Activated CD4-positive, CD25-positive, alpha-beta regulatory T cell (primary cell): Measurements from ENCODE around the gene ZNF3.
"Not testable (repeated sequence)": the region's sequence is repeated elsewhere in the genome, so short reads cannot be mapped to it uniquely, and the experiment has no call there.

ENCODE experiments used
- DNase-seq, 4 experiments: peaks; one replicate each; lab custom pipeline; 2025; lab: John Stamatoyannopoulos, UW

Gene ZNF3

GRCh38 chr7:100081535-100082102 is at the start of gene ZNF3:
ZNF3 (minus strand) TSS chr7:100081723; CDS start chr7:100077357, 4,366 bp downstream.
- DNase-seq = peak; percentile 92 to 97 (median 94)

DNA sequence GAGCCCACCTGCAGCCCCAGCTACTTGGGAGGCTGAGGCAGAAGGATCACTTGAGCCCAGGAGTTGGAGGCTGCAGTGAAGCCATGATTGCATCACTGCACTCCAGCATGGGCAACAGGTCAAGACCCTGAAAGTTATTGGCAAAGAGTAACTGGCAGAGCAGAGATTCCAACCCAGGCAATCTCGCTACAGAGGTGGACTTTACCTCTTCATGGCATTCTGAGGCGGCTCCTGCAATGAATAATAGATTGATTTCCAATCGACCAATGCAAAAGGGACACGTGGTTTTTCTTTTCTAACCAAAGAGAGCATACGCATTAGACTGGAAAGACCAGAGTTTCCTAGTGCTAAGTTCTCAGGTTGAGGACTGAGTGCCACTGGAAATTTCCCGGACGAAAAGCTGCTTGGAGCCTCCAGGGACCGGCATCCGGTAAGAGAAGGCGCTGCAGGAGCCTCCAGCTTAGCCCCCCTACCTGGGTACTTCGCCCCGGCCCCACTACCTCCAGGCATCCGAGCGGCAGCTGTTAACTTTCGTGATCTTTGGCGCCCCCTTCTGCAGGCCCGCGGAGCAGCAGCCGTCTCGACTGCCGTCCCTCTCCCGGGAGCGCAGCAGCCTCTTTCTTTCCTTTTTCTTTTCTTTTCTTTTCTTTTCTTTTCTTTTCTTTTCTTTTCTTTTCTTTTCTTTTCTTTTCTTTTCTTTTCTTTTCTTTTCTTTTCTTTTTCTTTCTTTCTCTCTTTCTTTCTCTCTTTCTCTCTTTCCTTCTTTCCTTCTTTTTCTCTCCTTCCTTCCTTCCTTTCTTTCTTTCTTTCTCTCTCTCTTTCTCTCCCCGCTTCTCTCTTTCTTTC is 49.3 kb upstream of the ZNF3 start:
- DNase-seq = peak; percentile 61 to 69 (median 64)

DNA sequence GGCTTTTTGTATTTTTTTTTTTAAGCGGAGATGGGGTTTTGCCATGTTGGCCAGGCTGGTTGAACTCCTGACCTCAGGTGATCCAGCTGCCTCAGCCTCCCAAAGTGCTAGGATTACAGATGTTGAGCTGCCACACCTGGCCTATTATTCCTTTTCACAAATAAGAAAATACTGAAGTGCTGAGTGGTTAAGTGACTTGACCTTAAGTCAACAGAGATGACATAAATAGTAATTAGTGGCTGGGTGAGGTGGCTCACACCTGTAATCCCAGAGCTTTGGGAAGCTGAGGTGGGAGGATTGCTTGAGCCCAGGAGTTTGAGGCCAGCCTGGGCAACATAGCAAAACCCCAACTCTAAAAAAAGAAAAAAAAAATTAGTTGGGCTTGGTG is 48.7 kb upstream of the ZNF3 start:
- DNase-seq = not testable (repeated sequence)

DNA sequence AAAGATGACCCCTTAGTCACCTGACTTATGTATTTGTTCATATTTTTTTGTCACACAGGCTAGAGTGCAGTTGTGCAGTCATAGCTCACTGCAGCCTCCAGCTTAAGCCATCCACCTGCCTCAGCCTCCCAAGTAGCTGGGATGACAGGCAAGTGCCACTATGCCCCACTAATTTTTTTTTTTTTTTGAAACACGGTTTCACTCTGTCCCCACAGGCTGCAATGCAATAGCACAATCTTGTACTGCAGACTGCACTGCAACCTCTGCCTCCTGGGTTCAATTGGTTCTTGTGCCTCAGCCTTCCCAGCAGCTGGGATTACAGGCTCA is 47.1 kb upstream of the ZNF3 start:
- no peak for DNase-seq

GRCh38 chr7:100127866-100128636 is 46.5 kb upstream of the ZNF3 start:
- no peak for DNase-seq

DNA sequence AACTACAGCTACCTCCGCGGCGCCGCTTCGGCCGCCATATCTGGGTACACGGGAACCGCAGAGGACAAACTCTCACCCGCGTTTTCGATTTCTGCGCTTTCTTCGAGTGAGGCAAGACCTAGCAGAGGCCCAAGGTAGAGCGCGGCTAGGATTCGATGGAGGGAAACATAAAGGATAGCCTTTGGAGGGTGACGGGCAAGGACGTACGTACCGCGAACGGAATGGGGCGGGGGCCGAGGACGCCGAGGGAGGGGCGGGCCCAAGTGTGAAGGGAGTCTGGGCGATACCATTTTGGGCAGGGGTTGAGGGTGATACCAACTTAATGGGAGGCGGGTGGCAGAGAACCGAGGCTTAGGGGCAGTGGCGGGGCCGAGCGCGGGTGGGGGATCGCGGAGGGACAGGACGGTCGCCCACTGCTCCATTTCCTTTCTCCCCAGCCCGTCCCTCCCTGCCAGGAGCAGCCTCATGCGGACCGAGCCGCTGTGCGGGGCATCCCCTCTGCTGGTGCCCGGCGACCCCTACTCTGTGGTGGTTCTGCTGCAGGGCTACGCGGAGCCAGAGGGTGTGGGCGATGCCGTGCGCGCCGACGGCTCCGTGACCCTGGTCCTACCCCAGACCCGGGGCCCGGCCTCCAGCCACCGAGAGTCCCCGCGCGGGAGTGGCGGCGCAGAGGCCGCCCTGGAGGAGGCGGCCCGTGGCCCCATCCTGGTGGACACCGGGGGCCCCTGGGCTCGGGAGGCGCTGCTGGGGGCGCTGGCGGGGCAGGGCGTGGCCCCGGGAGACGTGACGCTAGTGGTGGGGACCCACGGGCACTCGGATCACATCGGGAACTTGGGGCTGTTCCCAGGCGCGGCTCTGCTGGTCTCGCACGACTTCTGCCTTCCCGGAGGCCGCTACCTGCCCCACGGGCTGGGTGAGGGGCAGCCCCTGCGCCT is 45.7 kb upstream of the ZNF3 start, which contains the start of gene MBLAC1:
Gene MBLAC1, plus strand, starts transcription at position 37 of the 935 bp plus-strand sequence. Its CDS starts 429 bp downstream, at position 466.
- peak; percentile 74 to 86 (median 81) for DNase-seq

- no peak for DNase-seq
These were observed 44.9 kb upstream of the ZNF3 start for GRCh38 chr7:100126239-100126930.

- DNase-seq = no peak
These were observed 43.0 kb upstream of the ZNF3 start for GRCh38 chr7:100124301-100125230.

DNA sequence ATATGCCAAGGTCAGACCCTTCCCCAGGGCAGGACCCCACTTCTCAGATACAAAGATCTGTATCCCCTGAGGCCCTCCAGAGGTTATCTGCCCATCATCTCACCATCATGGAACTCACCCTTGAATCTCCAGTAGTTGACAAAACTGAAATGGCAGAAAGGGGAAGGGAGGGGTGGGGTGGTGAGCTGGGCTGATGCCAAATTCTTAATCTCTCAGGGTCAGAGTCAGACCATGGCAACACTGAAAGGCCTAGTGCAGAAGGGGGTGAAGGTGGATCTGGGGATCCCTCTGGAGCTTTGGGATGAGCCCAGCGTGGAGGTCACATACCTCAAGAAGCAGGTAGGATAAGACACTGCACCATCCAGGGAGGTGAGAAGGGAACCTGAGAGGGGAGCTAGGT is 41.0 kb upstream of the ZNF3 start:
- no peak for DNase-seq

DNA sequence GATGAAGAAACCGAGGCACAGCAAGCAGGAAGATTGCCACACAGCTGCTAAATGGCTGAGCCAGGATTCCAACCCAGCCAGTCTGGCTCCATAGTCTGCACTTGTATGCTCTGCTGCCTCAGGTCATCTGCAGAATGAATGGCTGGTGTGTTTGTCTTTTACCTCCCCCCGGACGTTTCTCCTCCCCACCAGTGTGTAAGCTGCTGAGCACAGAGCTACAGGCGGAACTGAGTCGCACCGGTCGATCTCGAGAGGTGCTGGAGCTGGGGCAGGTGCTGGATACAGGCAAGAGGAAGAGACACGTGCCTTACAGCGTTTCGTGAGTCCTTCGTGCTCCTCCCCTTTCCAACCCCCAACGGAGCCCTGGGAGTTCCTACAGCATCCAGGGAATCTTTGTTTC is 40.5 kb upstream of the ZNF3 start:
- DNase-seq = no peak

GRCh38 chr7:100120733-100121036 is 39.2 kb upstream of the ZNF3 start:
- no peak for DNase-seq

DNA sequence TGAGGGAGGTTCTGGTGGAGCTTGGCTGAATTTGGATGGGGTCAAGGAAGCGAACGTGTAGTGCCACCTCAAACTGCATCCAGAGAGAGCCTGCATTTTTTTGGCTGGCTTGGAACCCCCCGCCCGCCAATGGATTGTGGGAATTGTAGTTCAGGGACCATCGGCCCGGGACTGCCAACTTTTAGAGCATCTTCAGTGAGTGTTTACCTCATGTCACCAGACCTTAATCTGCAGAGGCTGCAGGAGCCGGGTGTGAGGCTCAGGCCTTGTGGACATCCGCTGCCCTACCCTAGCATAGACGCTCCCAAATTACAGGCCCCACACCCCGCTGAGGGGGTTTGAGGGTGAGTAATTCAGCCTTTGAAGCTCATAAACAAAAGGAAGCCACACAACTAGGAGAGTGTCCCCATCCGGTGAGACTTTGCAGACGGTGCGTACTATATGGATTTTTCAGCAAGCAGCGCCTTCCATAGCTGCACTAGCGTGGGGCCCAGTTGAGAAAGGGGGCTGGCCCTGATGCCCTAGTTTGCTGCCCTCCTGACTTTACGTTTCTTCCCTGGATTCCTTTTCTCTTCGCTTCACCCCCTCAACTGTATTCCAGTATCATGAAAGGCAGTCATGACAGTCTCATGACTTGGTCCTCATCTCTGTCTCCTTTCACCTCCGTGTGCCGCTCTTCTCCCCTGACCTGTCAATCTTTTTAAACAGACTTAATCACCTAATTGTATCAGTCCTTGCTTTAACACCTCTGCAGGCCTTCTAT is 38.6 kb upstream of the ZNF3 start:
- DNase-seq = peak; percentile 30 to 50 (median 44)

DNA sequence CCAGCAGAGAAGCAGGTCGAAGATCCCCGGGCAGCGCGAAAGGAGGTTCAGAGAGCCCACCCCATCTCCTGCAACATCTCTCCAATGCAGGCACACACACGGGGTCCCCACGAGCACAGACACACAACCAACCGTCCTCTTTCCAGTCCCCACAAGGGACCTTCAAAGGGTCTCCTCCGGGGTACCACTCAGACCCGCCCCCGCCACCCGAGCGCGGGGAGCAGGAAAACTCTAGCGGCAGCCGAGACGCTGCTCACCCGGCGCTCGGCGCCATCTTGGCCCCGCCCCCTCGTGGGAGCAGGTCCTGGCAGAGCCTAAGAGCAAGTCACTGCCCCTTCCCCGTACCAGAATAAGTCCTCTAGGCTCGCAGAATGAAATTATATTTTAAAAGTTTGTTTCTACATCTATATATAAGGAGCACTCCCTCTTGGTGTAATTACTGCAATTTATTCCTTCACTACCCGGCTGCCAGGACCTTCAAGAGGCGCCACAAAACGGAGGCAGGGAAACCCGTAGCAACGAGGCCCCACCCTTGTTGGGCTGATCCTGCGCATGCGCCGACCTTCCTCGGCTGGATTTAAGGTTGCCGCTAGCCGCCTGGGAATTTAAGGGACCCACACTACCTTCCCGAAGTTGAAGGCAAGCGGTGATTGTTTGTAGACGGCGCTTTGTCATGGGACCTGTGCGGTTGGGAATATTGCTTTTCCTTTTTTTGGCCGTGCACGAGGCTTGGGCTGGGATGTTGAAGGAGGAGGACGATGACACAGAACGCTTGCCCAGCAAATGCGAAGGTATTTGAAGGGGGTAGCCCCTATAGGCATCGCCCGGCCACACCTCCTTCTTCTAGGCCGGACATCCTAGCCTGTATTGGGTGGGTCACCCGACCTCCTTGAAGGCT is 37.8 kb upstream of the ZNF3 start, which contains the start of the genes CNPY4 and TAF6:
Gene CNPY4, plus strand, starts transcription at position 563 of the 898 bp plus-strand sequence. Its CDS starts 111 bp downstream, at position 674.
Gene TAF6, minus strand, starts transcription at position 287 of the 898 bp plus-strand sequence. CDS start 5,149 bp downstream, outside the sequence.
- DNase-seq = peak; percentile 83 to 89 (median 87)

DNA sequence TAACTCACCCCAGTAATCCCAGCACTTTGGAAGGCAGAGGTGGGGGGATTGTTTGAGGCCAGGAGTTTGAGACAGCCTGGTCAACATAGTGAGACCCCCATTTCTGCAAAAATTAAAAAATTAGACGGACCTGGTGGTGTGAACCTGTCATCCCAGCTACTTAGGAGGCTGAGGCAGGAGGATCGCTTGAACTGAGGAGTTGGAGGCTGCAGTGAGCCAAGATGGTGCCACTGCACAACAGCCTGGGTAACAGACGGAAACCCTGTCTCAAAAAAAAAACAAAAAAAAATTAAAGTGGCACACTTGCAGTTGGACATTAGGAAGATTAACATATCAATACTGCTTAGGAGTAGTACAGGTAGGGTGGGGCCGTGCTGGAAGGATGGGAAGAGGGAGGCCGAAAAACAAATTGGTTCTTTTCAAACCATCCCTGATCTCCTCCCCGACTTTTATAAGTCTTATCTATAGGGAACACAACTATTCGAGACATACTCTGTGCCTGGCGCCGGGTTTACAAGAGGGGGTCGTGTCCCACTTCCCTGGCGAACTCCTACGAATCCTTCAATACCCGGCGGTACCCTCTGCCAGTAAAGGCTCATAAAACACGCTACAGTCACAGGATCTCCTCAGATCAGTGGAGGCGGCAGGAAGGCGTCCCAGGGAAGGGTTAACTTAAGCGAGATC is 37.0 kb upstream of the ZNF3 start:
- DNase-seq = no peak

- no peak for DNase-seq
These were observed 33.5 kb upstream of the ZNF3 start for GRCh38 chr7:100115026-100115425.

DNA sequence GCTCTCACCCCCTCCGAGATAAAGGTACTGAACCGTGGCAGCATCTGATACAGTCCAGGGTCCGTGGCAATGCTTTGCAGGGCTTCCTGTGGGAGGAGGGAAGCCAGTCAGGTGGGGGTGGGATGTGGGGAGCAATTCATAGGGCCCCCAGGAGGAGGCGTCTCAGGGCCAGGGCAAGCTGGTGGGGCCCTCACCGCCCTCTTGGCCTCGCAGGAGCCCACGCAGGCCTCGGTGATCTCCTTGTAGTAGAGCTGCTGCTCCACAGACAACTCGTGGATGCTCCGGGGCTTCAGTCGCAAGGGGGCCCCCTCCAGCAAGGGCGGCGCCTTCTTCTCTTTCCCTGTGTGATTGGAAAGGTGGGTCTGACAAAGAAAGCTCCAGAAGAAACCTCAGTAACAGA is 30.4 kb upstream of the ZNF3 start:
- DNase-seq = no peak

DNA sequence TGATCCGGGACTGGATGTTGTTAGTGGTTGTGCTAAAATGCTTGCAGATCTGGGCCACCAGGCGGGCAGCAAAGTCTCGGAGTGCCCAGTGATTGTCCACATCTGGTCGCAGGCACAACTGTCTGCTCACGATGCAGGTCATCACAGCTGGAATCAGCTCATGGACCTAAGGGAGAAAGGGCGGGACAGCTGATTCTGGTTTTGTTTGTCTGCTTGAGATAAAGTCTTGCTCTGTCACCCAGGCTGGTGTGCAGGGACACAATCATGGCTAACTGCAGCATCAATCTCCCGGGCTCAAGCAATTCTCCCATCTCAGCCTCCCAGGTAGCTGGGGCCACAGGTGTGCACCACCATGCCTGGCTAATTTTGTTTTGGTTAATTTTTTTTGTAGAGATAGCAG is 29.6 kb upstream of the ZNF3 start:
- no peak for DNase-seq
